SK-N-SH (cell line): ENCODE results near the gene PDE4D. TPM values are rescaled to one million over a fixed set of nuclear protein-coding genes. Genes with fewer than 3 reads are reported as not detected.

Source experiments
- CTCF ChIA-PET: fragments of 300-600, 350-600 bp; formaldehyde crosslinking; extraction: SDS; loops from one replicate; lab custom pipeline; 2021; lab: Yijun Ruan, JAX
- POLR2A ChIA-PET: fragments of 350-600 bp; sonication (Branson Sonifier 250); formaldehyde crosslinking; extraction: SDS; loops from one replicate; lab custom pipeline; 2020; ENCODE audit warnings: antibody characterized with exemption, inconsistent platforms; lab: Yijun Ruan, JAX
- DNase-seq: peaks from one replicate; pipeline ENCODE4 v3.0.0; 2012
- H2AFZ ChIP-seq: fragments of 200-600 bp; sonication (generic); 2 replicates; pipeline ENCODE4 v1.8.1; 2016; ENCODE audit warnings: antibody characterized with exemption, mild to moderate bottlenecking, low read depth
- H3F3A ChIP-seq: fragments of 200-600 bp; sonication (generic); replicated peaks from 2 replicates; pipeline ENCODE3; 2016; ENCODE audit warnings: antibody characterized with exemption, mild to moderate bottlenecking; ENCODE audit not compliant: insufficient read depth
- H3K27ac ChIP-seq, 2 experiments: fragments of 200-500 bp in 1 of 2; fragments of 200-600 bp in 1 of 2; sonication (Bioruptor generic) in 1 of 2; sonication (generic), shearing (Covaris generic) in 1 of 2; 2 replicates each; pipeline versions ENCODE4 v1.5.1 to v1.6.1; 2014 to 2016; ENCODE audit warnings: low read depth in 2 of 2, inconsistent platforms in 1 of 2, low read length in 1 of 2, mild to moderate bottlenecking in 1 of 2, mixed read lengths in 1 of 2
- H3K27me3 ChIP-seq: fragments of 200-600 bp; sonication (generic), shearing (Covaris generic); 2 replicates; pipeline ENCODE4 v1.6.1; 2016; ENCODE audit warnings: mixed run types; ENCODE audit not compliant: insufficient read depth
- H3K36me3 ChIP-seq, 2 experiments: fragments of 200-500 bp in 1 of 2; fragments of 200-600 bp in 1 of 2; sonication (Bioruptor generic) in 1 of 2; sonication (generic) in 1 of 2; replicated peaks in 1 of 2; 2 replicates each; pipeline versions ENCODE3 to v1.5.1; 2014 to 2016; ENCODE audit warnings: low read length in 1 of 2, mild to moderate bottlenecking in 1 of 2; ENCODE audit not compliant: insufficient read depth in 2 of 2, control insufficient read depth in 1 of 2
- H3K4me1 ChIP-seq, 2 experiments: fragments of 200-500 bp in 1 of 2; fragments of 200-600 bp in 1 of 2; sonication (Bioruptor generic) in 1 of 2; sonication (generic), shearing (Covaris generic) in 1 of 2; 2 replicates each; pipeline versions ENCODE4 v1.5.1 to v1.6.1; 2014 to 2016; ENCODE audit warnings: low read depth in 1 of 2, low read length in 1 of 2, mixed run types in 1 of 2; ENCODE audit not compliant: insufficient read depth in 2 of 2, control insufficient read depth in 1 of 2
- H3K4me2 ChIP-seq: fragments of 200-600 bp; sonication (generic), shearing (Covaris generic); 2 replicates; pipeline ENCODE4 v1.6.1; 2017; ENCODE audit warnings: mixed run types
- H3K4me3 ChIP-seq, 2 experiments: fragments of 200-500 bp in 1 of 2; fragments of 200-600 bp in 1 of 2; sonication (Bioruptor generic) in 1 of 2; sonication (generic), shearing (Covaris generic) in 1 of 2; 2 replicates each; pipeline versions ENCODE4 v1.5.1 to v1.8.1; 2014 to 2016; ENCODE audit warnings: low read depth in 2 of 2, inconsistent platforms in 1 of 2, low read length in 1 of 2, mild to moderate bottlenecking in 1 of 2, mixed read lengths in 1 of 2, moderate library complexity in 1 of 2
- H3K79me2 ChIP-seq: fragments of 200-600 bp; sonication (generic); 2 replicates; pipeline ENCODE4 v1.8.1; 2017; ENCODE audit warnings: mild to moderate bottlenecking; ENCODE audit not compliant: insufficient read depth
- H3K9ac ChIP-seq: fragments of 200-600 bp; sonication (generic); 2 replicates; pipeline ENCODE4 v1.6.1; 2017; ENCODE audit warnings: mixed run types
- H3K9me2 ChIP-seq: fragments of 200-600 bp; sonication (generic); 2 replicates; pipeline ENCODE4 v1.6.1; 2017; ENCODE audit warnings: mixed run types
- H3K9me3 ChIP-seq: fragments of 200-600 bp; sonication (generic); 2 replicates; pipeline ENCODE4 v1.6.1; 2017; ENCODE audit warnings: mixed run types, mild to moderate bottlenecking, moderate library complexity
- H4K20me1 ChIP-seq: fragments of 200-600 bp; sonication (generic); 2 replicates; pipeline ENCODE4 v1.6.1; 2017; ENCODE audit warnings: mild to moderate bottlenecking, mixed run types; ENCODE audit not compliant: insufficient read depth
- CHD2 ChIP-seq: fragments of 150-350 bp; IDR thresholded peaks from 2 replicates; pipeline ENCODE4 v1.6.1; 2018; ENCODE audit warnings: low read length; ENCODE audit not compliant: partially characterized antibody
- ELF1 ChIP-seq: IDR thresholded peaks from 2 replicates; pipeline ENCODE4 v1.4.0; 2012
- FOXJ3 ChIP-seq: sonication (generic); formaldehyde crosslinking; IDR thresholded peaks from 2 replicates; pipeline ENCODE4 v1.5.1; 2020; ENCODE audit warnings: mild to moderate bottlenecking, missing genetic modification reagents
- GABPA ChIP-seq: IDR thresholded peaks from 2 replicates; pipeline ENCODE4 v1.4.0; 2012; ENCODE audit warnings: low read depth, mild to moderate bottlenecking
- MEF2A ChIP-seq: IDR thresholded peaks from 2 replicates; pipeline ENCODE4 v1.4.0; 2012; ENCODE audit warnings: low read depth, borderline replicate concordance
- MXI1 ChIP-seq: IDR thresholded peaks from 2 replicates; pipeline ENCODE4 v1.6.1; 2012; ENCODE audit warnings: mild to moderate bottlenecking, low read depth, low read length, improper control_type of control experiment
- NFIC ChIP-seq: IDR thresholded peaks from 2 replicates; pipeline ENCODE4 v1.4.0; 2012; ENCODE audit warnings: borderline replicate concordance
- NRF1 ChIP-seq: IDR thresholded peaks from 2 replicates; pipeline ENCODE4 v1.6.1; 2012; ENCODE audit warnings: low read depth, mild to moderate bottlenecking, low read length
- RAD21 ChIP-seq: IDR thresholded peaks from 2 replicates; pipeline ENCODE4 v1.6.1; 2012; ENCODE audit warnings: mild to moderate bottlenecking, low read length
- RCOR1 ChIP-seq: fragments of 150-350 bp; IDR thresholded peaks from 2 replicates; pipeline ENCODE4 v1.6.1; 2017; ENCODE audit warnings: antibody characterized with exemption, low read length
- RXRA ChIP-seq: IDR thresholded peaks from 2 replicates; pipeline ENCODE4 v1.4.0; 2012; ENCODE audit warnings: low read depth, mild to moderate bottlenecking, borderline replicate concordance
- SMC3 ChIP-seq: IDR thresholded peaks from 2 replicates; pipeline ENCODE4 v1.6.1; 2012; ENCODE audit warnings: low read depth, low read length, improper control_type of control experiment
- TAF1 ChIP-seq: IDR thresholded peaks from 2 replicates; pipeline ENCODE4 v1.6.1; 2012; ENCODE audit warnings: low read depth, mild to moderate bottlenecking, low read length, moderate library complexity, borderline replicate concordance
- TCF12 ChIP-seq: IDR thresholded peaks from 2 replicates; pipeline ENCODE4 v1.4.0; 2012
- WGBS: methylation state at CpG from one replicate; pipeline ENCODE4 v1.1.6; 2017; ENCODE audit warnings: low lambda C conversion rate; 5-methylcytosine and 5-hydroxymethylcytosine counted together
- polyA plus RNA-seq, 3 experiments: library from polyadenylated mRNA; depleted of rRNA; stranded (reverse); fragments of >200 nt; gene quantifications; 2 replicates each; pipeline ENCODE4 v1.2.3, GENCODE V29; 2012
- TF ChIP-seq, protein P1 (sequence below): IDR thresholded peaks from 2 replicates; pipeline ENCODE4 v1.4.0; 2012; ENCODE audit warnings: low read depth

Gene PDE4D
- polyA plus RNA-seq, 1 of the 3 experiments (the other 2 are of a cell fraction), result 2.4 TPM

DNA sequence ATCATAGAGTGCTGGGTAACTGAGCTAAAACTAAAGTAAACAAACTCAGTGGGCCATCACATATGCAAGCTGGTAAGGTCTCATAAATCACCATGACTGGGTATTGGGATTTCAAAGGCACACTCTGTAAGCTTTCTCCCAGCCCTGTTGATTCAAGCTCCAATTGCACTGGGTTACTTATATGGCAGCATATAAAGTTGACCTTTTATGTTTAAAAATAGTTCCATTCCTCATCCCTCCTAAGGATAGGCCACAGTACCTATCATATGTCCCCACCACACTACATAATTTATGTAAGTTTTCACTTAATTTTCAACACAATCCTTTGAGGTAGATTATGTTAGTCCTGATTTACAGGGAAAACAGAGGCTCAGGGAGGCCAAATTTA, 872.2 kb downstream of the PDE4D start:
- no peaks in the 10 kb centered on the region for H3K9me2 ChIP-seq
- CTCF ChIA-PET, result interaction anchor here (1.4 to 1.8 kb wide), 2 partner anchors 150 to 153 kb away, joined by 3 to 10 read pairs; no protein-coding TSS in a partner anchor
- no peaks in the 10 kb centered on the region for H4K20me1 ChIP-seq
- H3K4me1 ChIP-seq, result peaks cover 0 to 3% of the 10 kb centered on the region in 2 experiments; a peak in 1 of 4 replicates
- no peaks in the 10 kb centered on the region for H3K9me3 ChIP-seq
- H2AFZ ChIP-seq, result no peak overlapping the region
- no peaks in the 10 kb centered on the region for H3K79me2 ChIP-seq
- H3K4me2 ChIP-seq, result no peak overlapping the region
- no peak overlapping the region for H3K4me3 ChIP-seq
- H3K36me3 ChIP-seq, result no peaks in the 10 kb centered on the region
- no peak for DNase-seq
- no peaks in the 10 kb centered on the region for H3F3A ChIP-seq
- H3K9ac ChIP-seq, result no peak overlapping the region
- H3K27ac ChIP-seq, result no peak overlapping the region
- TF ChIP-seq, protein P1, sequence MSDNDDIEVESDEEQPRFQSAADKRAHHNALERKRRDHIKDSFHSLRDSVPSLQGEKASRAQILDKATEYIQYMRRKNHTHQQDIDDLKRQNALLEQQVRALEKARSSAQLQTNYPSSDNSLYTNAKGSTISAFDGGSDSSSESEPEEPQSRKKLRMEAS, result no peak
- TF ChIP-seq MEF2A (no peak), SMC3 (no peak), CHD2 (no peak), RCOR1 (no peak), NFIC (no peak), RAD21 (no peak), MXI1 (no peak), GABPA (no peak), TCF12 (no peak), ELF1 (no peak), RXRA (no peak), FOXJ3 (CRISPR knock-in tag) (no peak), NRF1 (no peak)
- no peaks in the 10 kb centered on the region for H3K27me3 ChIP-seq
- POLR2A ChIA-PET, result no interaction called here

DNA sequence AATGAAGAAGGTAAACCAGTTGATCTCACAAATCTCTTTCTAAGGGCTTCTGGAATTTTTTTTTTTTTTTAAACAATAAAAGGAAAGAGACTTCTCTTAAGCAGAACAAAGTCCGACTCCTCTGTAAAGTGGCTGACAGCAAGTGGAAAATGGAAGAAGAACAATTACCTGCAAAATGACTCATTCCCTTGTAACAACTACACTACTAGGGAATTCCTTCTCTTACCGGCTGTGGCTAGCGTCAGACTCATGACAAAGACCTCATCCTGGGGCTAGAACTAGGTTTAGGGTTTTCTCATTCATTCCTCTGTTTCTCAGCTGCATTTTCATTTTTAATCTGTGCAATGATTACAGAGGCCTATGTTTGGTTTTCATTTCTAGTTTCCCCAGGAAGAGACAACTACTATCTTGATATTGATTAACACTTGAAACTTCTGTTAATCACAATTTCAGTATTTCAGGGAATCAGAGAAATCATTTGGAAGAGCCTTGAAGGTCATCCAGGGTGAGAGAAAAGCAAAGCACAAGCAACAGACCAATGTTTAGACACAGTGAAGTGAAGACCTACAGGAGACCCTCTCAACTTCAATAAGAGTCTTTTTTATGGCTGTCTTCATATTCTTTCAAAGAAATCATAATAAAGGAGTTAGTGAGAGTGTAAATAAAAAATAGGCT, 872.8 kb downstream of the PDE4D start:
- Histone ChIP-seq H3K4me3 (no peak overlapping the region), H3K4me2 (no peak overlapping the region), H3K27me3 (no peaks in the 10 kb centered on the region), H3K9ac (no peak overlapping the region), H3K9me3 (no peaks in the 10 kb centered on the region), H3F3A (no peaks in the 10 kb centered on the region), H2AFZ (no peak overlapping the region), H3K36me3 (no peaks in the 10 kb centered on the region), H3K79me2 (no peaks in the 10 kb centered on the region), H3K27ac (no peak overlapping the region), H3K9me2 (no peaks in the 10 kb centered on the region), H4K20me1 (no peaks in the 10 kb centered on the region), H3K4me1 (peaks cover 0 to 2% of the 10 kb centered on the region in 2 experiments; a peak in 1 of 4 replicates)
- DNase-seq, result no peak
- ChIA-PET CTCF (interaction anchor here (1.4 to 1.8 kb wide), 2 partner anchors 150 to 153 kb away, joined by 3 to 10 read pairs; no protein-coding TSS in a partner anchor), POLR2A (no interaction called here)
- WGBS, result 64% methylated on average over 3 of the region's 3 CpGs
- TF ChIP-seq TAF1, result no peak
